Activated B cell treated with CpG ODN at 0.5 μM for 24 hours (primary cell): ENCODE measurements around the gene CHST15. TPM values are rescaled to one million over a fixed set of nuclear protein-coding genes. Genes with fewer than 3 reads are reported as not detected.

Source experiments
- ATAC-seq: fragments of 200-7000 bp; cut with Tn5 transposase; one replicate; pipeline ENCODE4 v1.10.0; 2021; ENCODE audit warnings: low read depth, mild to moderate bottlenecking, moderate library complexity
- CTCF ChIA-PET: fragments of 350-600 bp; sonication (Branson Sonifier 250); formaldehyde crosslinking; loops from one replicate; lab custom pipeline; 2021; ENCODE audit warnings: antibody characterized with exemption; lab: Charles Lee
- POLR2A ChIA-PET: fragments of 350-600 bp; sonication (Branson Sonifier 250); formaldehyde crosslinking; loops from one replicate; lab custom pipeline; 2021; ENCODE audit warnings: antibody characterized with exemption; lab: Charles Lee
- DNase-seq: peaks from one replicate; pipeline ENCODE4 v3.0.0; 2022
- H3K27ac Mint-ChIP-seq: one replicate; pipeline ENCODE4 v1.8.0; 2020; ENCODE audit warnings: mixed read lengths
- H3K27me3 Mint-ChIP-seq: one replicate; pipeline ENCODE4 v1.8.0; 2021; ENCODE audit warnings: mixed read lengths
- H3K36me3 Mint-ChIP-seq: one replicate; pipeline ENCODE4 v1.8.0; 2021; ENCODE audit warnings: low read depth, mixed read lengths
- H3K4me1 Mint-ChIP-seq: one replicate; pipeline ENCODE4 v1.8.0; 2021; ENCODE audit warnings: mixed read lengths
- H3K4me3 Mint-ChIP-seq: one replicate; pipeline ENCODE4 v1.8.0; 2020; ENCODE audit warnings: mild to moderate bottlenecking, mixed read lengths
- H3K9me3 Mint-ChIP-seq: one replicate; pipeline ENCODE4 v1.8.0; 2020; ENCODE audit warnings: mixed read lengths
- intact Hi-C: fragments of 100-400 bp; cut with micrococcal nuclease; formaldehyde crosslinking; loops from one replicate; pipeline ENCODE4 v1.15.1; 2024
- total RNA-seq: library from RNA; stranded (reverse); gene quantifications from 2 replicates; pipeline ENCODE4 v1.2.3, GENCODE V29; 2022
- TF ChIP-seq, protein P1 (sequence below): fragments of 200-600 bp; IDR thresholded peaks from one replicate; pipeline ENCODE4 v1.8.0; 2022; ENCODE audit warnings: antibody characterized with exemption, mild to moderate bottlenecking

CHST15 gene
- total RNA-seq, 1 donor from 2014 or later, result 13.8 TPM

DNA sequence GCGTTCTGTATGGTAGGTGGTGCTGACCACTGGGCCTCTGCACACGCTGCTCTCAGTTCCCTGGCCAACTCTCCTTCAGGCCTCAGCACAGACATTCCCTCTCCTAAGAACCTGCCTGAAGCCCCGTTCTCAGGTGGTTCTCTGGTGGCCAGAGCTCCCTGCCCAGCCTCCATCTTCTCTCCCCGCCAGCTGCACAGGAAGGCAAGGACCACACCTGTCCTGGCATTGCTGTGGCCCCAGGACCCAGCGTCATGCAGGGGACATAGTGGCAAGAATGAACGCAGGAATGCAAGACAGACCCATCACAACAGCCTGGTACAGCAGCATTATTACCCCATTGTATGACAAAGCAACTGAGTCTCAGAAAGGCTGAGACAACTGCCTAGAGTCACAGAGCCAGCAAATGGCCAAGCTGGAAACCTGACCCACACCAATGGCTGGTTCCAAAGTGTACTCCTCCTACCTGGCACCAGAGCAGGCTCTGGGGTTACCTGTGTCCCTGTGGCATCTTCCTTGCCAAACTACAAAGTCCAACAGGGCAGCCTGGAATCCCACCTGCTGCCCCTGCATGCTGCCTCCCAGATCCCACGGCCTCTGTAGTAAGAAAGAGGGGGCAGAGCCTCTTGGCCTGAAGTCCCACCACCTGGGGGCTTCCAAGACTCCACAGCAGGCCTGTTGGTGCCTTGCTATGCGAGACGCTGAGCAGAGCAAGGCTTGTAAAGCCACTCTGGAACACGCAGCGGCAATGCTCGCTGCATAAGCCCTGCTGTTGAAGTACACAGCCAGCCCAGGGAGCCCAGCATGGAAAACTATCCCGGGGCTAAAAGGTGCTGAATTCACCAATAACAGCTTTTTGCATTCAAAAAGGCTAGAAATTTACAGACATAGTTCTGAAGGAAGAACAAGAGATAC is 73.3 kb downstream of the CHST15 start:
- no peaks in the 10 kb centered on the region for H3K4me1 Mint-ChIP-seq
- no peak overlapping the region for H3K27ac Mint-ChIP-seq
- TF ChIP-seq, protein P1, sequence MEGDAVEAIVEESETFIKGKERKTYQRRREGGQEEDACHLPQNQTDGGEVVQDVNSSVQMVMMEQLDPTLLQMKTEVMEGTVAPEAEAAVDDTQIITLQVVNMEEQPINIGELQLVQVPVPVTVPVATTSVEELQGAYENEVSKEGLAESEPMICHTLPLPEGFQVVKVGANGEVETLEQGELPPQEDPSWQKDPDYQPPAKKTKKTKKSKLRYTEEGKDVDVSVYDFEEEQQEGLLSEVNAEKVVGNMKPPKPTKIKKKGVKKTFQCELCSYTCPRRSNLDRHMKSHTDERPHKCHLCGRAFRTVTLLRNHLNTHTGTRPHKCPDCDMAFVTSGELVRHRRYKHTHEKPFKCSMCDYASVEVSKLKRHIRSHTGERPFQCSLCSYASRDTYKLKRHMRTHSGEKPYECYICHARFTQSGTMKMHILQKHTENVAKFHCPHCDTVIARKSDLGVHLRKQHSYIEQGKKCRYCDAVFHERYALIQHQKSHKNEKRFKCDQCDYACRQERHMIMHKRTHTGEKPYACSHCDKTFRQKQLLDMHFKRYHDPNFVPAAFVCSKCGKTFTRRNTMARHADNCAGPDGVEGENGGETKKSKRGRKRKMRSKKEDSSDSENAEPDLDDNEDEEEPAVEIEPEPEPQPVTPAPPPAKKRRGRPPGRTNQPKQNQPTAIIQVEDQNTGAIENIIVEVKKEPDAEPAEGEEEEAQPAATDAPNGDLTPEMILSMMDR, result no peak
- intact Hi-C loops, result no loop called here
- no peaks in the 10 kb centered on the region for H3K27me3 Mint-ChIP-seq
- ATAC-seq (no peak), DNase-seq (no peak)
- ChIA-PET CTCF (no interaction called here), POLR2A (no interaction called here)
- H3K4me3 Mint-ChIP-seq, result no peak overlapping the region
- no peaks in the 10 kb centered on the region for H3K9me3 Mint-ChIP-seq
- H3K36me3 Mint-ChIP-seq, result peaks cover 54% of the 10 kb centered on the region

GRCh38 chr10:124018886-124019525 is 74.4 kb downstream of the CHST15 start:
- Mint-ChIP-seq H3K36me3 (peaks cover 53% of the 10 kb centered on the region), H3K27me3 (no peaks in the 10 kb centered on the region), H3K4me3 (no peak overlapping the region), H3K27ac (no peak overlapping the region), H3K4me1 (no peaks in the 10 kb centered on the region), H3K9me3 (peaks cover under 1% of the 10 kb centered on the region)
- no peak for DNase-seq
- no peak for ATAC-seq
- POLR2A ChIA-PET, result no interaction called here
- TF ChIP-seq, protein P1, result no peak
- CTCF ChIA-PET, result no interaction called here
- intact Hi-C loops, result no loop called here

- CTCF ChIA-PET, result no interaction called here
- no peak overlapping the region for H3K4me3 Mint-ChIP-seq
- no peaks in the 10 kb centered on the region for H3K27me3 Mint-ChIP-seq
- no peaks in the 10 kb centered on the region for H3K4me1 Mint-ChIP-seq
- DNase-seq (no peak), ATAC-seq (no peak)
- no peak overlapping the region for H3K27ac Mint-ChIP-seq
- TF ChIP-seq, protein P1, result no peak
- POLR2A ChIA-PET, result no interaction called here
- H3K9me3 Mint-ChIP-seq, result peaks cover 5% of the 10 kb centered on the region
- intact Hi-C loops, result no loop called here
- H3K36me3 Mint-ChIP-seq, result peaks cover 66% of the 10 kb centered on the region
Measured at GRCh38 chr10:124017729-124018128, 75.7 kb downstream of the CHST15 start.

- ChIA-PET POLR2A (no interaction called here), CTCF (no interaction called here)
- TF ChIP-seq, protein P1, result no peak
- Mint-ChIP-seq H3K27ac (no peak overlapping the region), H3K4me1 (no peaks in the 10 kb centered on the region), H3K27me3 (no peaks in the 10 kb centered on the region), H3K4me3 (no peak overlapping the region), H3K36me3 (peaks cover 69% of the 10 kb centered on the region), H3K9me3 (peaks cover 5% of the 10 kb centered on the region)
- no peak for ATAC-seq
- DNase-seq, result no peak
- intact Hi-C loops, result no loop called here
Measured at GRCh38 chr10:124016804-124017375, 76.5 kb downstream of the CHST15 start.

DNA sequence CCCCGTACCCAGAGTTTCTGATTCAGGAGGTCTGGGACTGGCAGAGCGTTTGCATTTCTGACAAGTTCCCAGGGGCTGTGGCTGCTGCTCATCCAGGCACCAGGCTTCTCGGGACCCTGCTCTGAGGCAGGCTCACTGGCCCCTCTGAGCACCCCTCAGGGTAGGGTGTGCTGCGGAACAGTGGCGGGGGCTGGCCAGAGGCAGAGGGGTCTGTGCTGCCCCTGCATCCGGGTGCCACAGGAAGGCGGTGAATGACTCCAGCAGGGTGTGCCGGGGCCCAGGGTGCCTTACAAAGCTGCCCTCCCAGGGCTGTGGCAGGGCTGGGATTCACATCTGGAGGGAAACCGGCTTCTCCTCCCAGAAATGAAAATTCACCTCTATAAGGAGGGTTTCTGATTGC is 77.4 kb downstream of the CHST15 start:
- Mint-ChIP-seq H3K36me3 (peaks cover 67% of the 10 kb centered on the region), H3K9me3 (peaks cover 5% of the 10 kb centered on the region), H3K4me3 (no peak overlapping the region), H3K27me3 (no peaks in the 10 kb centered on the region), H3K4me1 (no peaks in the 10 kb centered on the region), H3K27ac (no peak overlapping the region)
- POLR2A ChIA-PET, result no interaction called here
- ATAC-seq (no peak), DNase-seq (no peak)
- TF ChIP-seq, protein P1, result no peak
- intact Hi-C loops, result no loop called here
- CTCF ChIA-PET, result interaction anchor here (1.1 kb wide), 1 partner anchor 20 kb away, joined by 3 read pairs; no protein-coding TSS in a partner anchor
